Measurements from ENCODE around the gene SOBP. TPM values are rescaled to one million over a fixed set of nuclear protein-coding genes. Genes with fewer than 3 reads are reported as not detected.

SOBP gene
- total and polyA plus RNA-seq, 2 donors (not counting 3 experiments of a cell fraction or from before 2014, with no cell fraction given), result 0.35 to 6.6 TPM

DNA sequence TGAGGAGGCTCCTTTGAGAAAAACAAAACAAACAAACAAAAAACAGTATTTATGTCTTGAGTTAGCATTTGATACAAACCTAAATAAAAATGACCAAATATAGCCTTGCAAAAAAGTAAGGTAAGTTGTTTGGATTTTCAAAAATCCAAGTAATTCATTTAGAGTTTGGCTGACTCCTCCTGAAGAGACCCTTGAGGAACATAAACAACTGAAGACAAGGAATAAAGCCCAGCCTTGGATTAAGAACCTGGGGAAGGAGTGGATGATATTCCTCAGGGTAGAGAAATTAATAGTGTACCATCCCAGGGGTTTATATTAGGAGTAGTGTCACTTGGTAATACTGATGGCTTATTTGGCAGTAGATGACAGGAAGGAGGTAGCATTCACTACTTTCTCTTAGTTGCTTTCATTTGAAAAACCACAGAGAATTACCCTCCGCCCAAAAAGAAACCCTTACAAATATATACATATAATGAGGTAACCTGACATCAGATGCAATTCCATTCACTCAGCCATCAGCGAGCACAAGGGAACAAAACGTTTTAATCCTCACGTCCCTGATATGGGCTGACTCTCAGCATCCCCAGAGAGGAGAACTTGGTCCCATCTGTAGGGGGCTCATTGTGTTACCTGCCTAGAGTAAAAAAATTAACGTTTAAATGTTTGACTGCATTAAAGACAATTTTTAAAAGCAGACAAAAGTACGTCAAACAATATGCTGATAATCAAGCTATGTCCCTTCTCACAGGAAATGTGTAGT lies 57.0 kb downstream of the SOBP start:
- intact Hi-C loops (cut with micrococcal nuclease) (no loop called here), dilution Hi-C loops (cut with MboI; ENCODE audit: extremely low pct_ligation_motif_present, low sequenced_read_pairs) (no loop called here)
- Histone ChIP-seq H3K4me1 (ENCODE audit: control insufficient read depth, extremely low read depth, insufficient read depth, low read length) (no peaks in the 10 kb centered on the region), H3K9me1 (replicated peaks; ENCODE audit: control insufficient read depth, extremely low read depth, insufficient read depth, low read length) (no peaks in the 10 kb centered on the region), H3K9me3 (replicated peaks; ENCODE audit: control insufficient read depth, insufficient read depth, low read length) (no peaks in the 10 kb centered on the region), H3K4me3 (replicated peaks in 1 of 3; ENCODE audit: insufficient read depth in 1 of 3, low read depth in 1 of 3, low read length in 3 of 3) (no peak overlapping the region), H3K9ac (replicated peaks; ENCODE audit: extremely low read depth, insufficient read depth, low read length) (no peak overlapping the region), H3K27ac (ENCODE audit: insufficient read depth, low read depth, low read length) (no peak overlapping the region), H4K20me1 (replicated peaks; ENCODE audit: control insufficient read depth, extremely low read depth, insufficient read depth, low read length) (no peaks in the 10 kb centered on the region), H3K4me2 (ENCODE audit: insufficient read depth, low read length) (no peak overlapping the region), H2AFZ (ENCODE audit: low read depth, low read length) (no peak overlapping the region), H3K79me2 (ENCODE audit: control insufficient read depth, insufficient read depth, low read length) (no peaks in the 10 kb centered on the region), H3K27me3 (ENCODE audit: control insufficient read depth in 2 of 2, insufficient read depth in 2 of 2, low read length in 2 of 2) (no peaks in the 10 kb centered on the region), H3K36me3 (ENCODE audit: control insufficient read depth in 2 of 2, extremely low read depth in 1 of 2, insufficient read depth in 2 of 2, low read length in 2 of 2) (no peaks in the 10 kb centered on the region)
- FAIRE-seq (no peak), DNase-seq (ENCODE audit: low read depth, low spot score) (no peak)
- ChIA-PET POLR2A (no interaction called here), CTCF (no interaction called here)
- TF ChIP-seq, protein P1, sequence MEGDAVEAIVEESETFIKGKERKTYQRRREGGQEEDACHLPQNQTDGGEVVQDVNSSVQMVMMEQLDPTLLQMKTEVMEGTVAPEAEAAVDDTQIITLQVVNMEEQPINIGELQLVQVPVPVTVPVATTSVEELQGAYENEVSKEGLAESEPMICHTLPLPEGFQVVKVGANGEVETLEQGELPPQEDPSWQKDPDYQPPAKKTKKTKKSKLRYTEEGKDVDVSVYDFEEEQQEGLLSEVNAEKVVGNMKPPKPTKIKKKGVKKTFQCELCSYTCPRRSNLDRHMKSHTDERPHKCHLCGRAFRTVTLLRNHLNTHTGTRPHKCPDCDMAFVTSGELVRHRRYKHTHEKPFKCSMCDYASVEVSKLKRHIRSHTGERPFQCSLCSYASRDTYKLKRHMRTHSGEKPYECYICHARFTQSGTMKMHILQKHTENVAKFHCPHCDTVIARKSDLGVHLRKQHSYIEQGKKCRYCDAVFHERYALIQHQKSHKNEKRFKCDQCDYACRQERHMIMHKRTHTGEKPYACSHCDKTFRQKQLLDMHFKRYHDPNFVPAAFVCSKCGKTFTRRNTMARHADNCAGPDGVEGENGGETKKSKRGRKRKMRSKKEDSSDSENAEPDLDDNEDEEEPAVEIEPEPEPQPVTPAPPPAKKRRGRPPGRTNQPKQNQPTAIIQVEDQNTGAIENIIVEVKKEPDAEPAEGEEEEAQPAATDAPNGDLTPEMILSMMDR (IDR thresholded peaks at IDR 0.05; ENCODE audit: extremely low read depth in 1 of 2, insufficient read depth in 1 of 2, low read depth in 1 of 2, low read length in 2 of 2), result no peak
- TF ChIP-seq FOS (IDR thresholded peaks at IDR 0.05; ENCODE audit: borderline replicate concordance, insufficient read depth, low read length), result no peak
- TF ChIP-seq POLR2AphosphoS5 (IDR thresholded peaks at IDR 0.05; ENCODE audit: insufficient read depth, low read depth, low read length), result no peak
- TF ChIP-seq MYC (IDR thresholded peaks at IDR 0.05; ENCODE audit: low read depth, low read length), result no peak
- no peak for TF ChIP-seq EZH2 (IDR thresholded peaks at IDR 0.05; ENCODE audit: borderline replicate concordance, low read depth, low read length, severe bottlenecking)
- no peak for TF ChIP-seq POLR2A (IDR thresholded peaks at IDR 0.05; ENCODE audit: low read depth, low read length)
- TF ChIP-seq JUN (IDR thresholded peaks at IDR 0.05; ENCODE audit: borderline replicate concordance, insufficient read depth, insufficient read length, low read depth), result no peak
- BruUV-seq (replicated peaks), result no TSS peak
